Right lobe of liver (tissue), 6 donors: ENCODE data around the gene FAM76B. TPM values are rescaled to one million over a fixed set of nuclear protein-coding genes. Genes with fewer than 3 reads are reported as not detected.

Experiments
- ATAC-seq, 4 donors: fragments of 200-7000 bp; cut with Tn5 transposase; one replicate each; pipeline ENCODE4 v1.9.1; 2020; ENCODE audit warnings: mild to moderate bottlenecking in 4 of 4, moderate library complexity in 4 of 4
- DNase-seq, 3 donors: peaks; one replicate each; pipeline ENCODE4 v3.0.0-alpha.2; 2020
- H3K27ac ChIP-seq, 3 donors: fragments of 200-600 bp; one replicate each; pipeline ENCODE4 v1.8.0; 2022
- H3K27me3 ChIP-seq, 2 donors: fragments of 200-600 bp; one replicate each; pipeline ENCODE4 v1.8.0; 2022
- H3K36me3 ChIP-seq, 4 donors: fragments of 200-600 bp; sonication (generic) in 1 of 4; one replicate each; pipeline versions ENCODE4 v1.5.1 to v1.8.0; 2017 to 2022; ENCODE audit warnings: control low read depth in 1 of 4
- H3K4me1 ChIP-seq, 4 donors: fragments of 200-600 bp; sonication (generic) in 1 of 4; one replicate each; pipeline versions ENCODE4 v1.5.1 to v1.8.0; 2017 to 2022; ENCODE audit warnings: control low read depth in 1 of 4
- H3K4me3 ChIP-seq, 3 donors: fragments of 200-600 bp; one replicate each; pipeline ENCODE4 v1.8.0; 2022
- H3K9me3 ChIP-seq, 4 donors: fragments of 200-600 bp; sonication (generic) in 1 of 4; one replicate each; pipeline versions ENCODE4 v1.5.1 to v1.8.0; 2017 to 2022; ENCODE audit warnings: control low read depth in 1 of 4
- POLR2A ChIP-seq: fragments of 450-650 bp; IDR thresholded peaks from one replicate; pipeline ENCODE4 v1.6.1; 2017; ENCODE audit warnings: antibody characterized with exemption, mild to moderate bottlenecking
- WGBS: methylation state at CpG from one replicate; pipeline ENCODE4 v1.1.6; 2018; ENCODE audit warnings: low coverage, low lambda C conversion rate; ENCODE audit not compliant: insufficient coverage; ENCODE audit errors: missing lambda C conversion rate; 5-methylcytosine and 5-hydroxymethylcytosine counted together
- intact Hi-C, 2 donors: fragments of 100-400 bp; cut with DNase I; formaldehyde crosslinking; loops; one replicate each; pipeline versions ENCODE4 v1.11.2 to v1.14.1; 2022
- long read RNA-seq: library from polyadenylated mRNA; unstranded; transcript quantifications from one replicate; pipeline ENCODE4 v2.0.0, GENCODE V29; 2019
- total RNA-seq, 6 experiments: library from RNA; depleted of rRNA in 2 of 6; stranded (reverse); fragments of >200 nt in 2 of 6; fragmentation: NEBNext Ultra II Directional in 3 of 6; extraction: Animal tissue kit (Norgen Biotek cat#: 25700) in 3 of 6; gene quantifications; one replicate each; pipeline versions ENCODE4 v1.1.0 to v1.2.4, GENCODE V29; 2016 to 2023
- TF ChIP-seq, protein P1 (sequence below), 4 donors: fragments of 200-600 bp in 3 of 4; fragments of 450-650 bp in 1 of 4; IDR thresholded peaks; one replicate each; pipeline versions ENCODE4 v1.5.1 to v1.8.0; 2016 to 2022; ENCODE audit warnings: antibody characterized with exemption in 4 of 4, mild to moderate bottlenecking in 2 of 4
- donor health status: DM: no; HTN: yes; CAD: no.
- donor health status: DM: no; HTN: no; CAD: no.
- donor health status: DM: no; HTN: no; CAD: no.
- donor health status: DM: no; HTN: yes; CAD: no.
- donor health status: DM: no; HTN: yes; CAD: no.

The FAM76B gene
- 10 to 100 TPM; 12.9 to 28.1 (median 16.6) TPM for total RNA-seq
- long read RNA-seq, partial matches to known transcripts, result 1 of 1 reads
- long read RNA-seq, other reads (novel, unspliced or antisense), result 0 of 1 reads

DNA sequence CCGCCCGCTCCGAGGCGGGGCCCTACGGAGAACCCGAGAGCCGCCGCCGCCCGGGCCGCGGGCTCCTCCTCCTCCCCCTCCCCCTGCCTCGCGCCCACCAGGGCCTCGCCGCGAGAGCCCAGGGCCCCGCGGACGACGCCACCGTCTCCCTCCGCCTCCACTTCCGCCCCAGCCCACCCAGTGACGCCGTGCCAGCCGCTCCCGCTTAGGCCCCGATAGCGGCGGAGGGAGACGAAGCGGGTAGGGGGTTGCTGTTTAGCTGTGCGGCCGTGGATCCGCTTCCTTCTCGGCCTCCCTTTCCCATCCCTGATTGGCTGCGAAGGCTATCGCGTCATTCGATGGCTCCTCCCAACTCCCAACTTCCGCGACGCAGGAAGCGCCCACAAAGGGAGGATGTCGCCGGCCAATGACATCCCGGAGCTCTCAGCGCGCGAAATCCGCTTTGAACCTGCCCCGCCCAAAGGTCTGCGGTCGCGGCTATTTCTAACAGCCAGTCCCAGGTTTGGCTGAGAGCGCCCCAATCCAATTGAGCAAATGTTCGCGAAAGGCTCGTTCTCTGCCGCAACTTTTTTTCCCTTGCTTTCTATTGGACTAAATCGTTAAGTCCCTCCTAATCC, at the start of gene FAM76B:
FAM76B (minus strand) TSS at position 277 of the 617 bp plus-strand sequence. CDS start 304 bp downstream, outside the sequence.
- Histone ChIP-seq H3K4me3 (peak within 1 kb of the TSS; percentile 82 to 90 (median 89)), H3K27ac (peak within 1 kb of the TSS; percentile 96 to 100 (median 99)), H3K4me1 (peaks cover 0 to 19% (median 7%) of the 10 kb centered on the region in 4 donors), H3K9me3 (no peaks in the 10 kb centered on the region), H3K27me3 (no peaks in the 10 kb centered on the region), H3K36me3 (peaks cover 0 to 32% (median 19%) of the 10 kb centered on the region in 4 donors)
- peak; percentile 86 for TF ChIP-seq POLR2A
- TF ChIP-seq, protein P1, sequence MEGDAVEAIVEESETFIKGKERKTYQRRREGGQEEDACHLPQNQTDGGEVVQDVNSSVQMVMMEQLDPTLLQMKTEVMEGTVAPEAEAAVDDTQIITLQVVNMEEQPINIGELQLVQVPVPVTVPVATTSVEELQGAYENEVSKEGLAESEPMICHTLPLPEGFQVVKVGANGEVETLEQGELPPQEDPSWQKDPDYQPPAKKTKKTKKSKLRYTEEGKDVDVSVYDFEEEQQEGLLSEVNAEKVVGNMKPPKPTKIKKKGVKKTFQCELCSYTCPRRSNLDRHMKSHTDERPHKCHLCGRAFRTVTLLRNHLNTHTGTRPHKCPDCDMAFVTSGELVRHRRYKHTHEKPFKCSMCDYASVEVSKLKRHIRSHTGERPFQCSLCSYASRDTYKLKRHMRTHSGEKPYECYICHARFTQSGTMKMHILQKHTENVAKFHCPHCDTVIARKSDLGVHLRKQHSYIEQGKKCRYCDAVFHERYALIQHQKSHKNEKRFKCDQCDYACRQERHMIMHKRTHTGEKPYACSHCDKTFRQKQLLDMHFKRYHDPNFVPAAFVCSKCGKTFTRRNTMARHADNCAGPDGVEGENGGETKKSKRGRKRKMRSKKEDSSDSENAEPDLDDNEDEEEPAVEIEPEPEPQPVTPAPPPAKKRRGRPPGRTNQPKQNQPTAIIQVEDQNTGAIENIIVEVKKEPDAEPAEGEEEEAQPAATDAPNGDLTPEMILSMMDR (IDR thresholded peaks at IDR 0.05), result no peak
- WGBS, result 0% methylated on average over 6 of the region's 62 CpGs
- peak; percentile 81 to 87 (median 82) for ATAC-seq
- peak; percentile 98 to 99 (median 98) for DNase-seq
- intact Hi-C loops, result no loop called here

- H3K36me3 ChIP-seq, result peaks cover 0 to 25% (median 14%) of the 10 kb centered on the region in 4 donors
- no peak for TF ChIP-seq POLR2A
- TF ChIP-seq, protein P1 (IDR thresholded peaks at IDR 0.05), result peak; percentile 78 to 83 (median 80)
- H3K27ac ChIP-seq, result no peak overlapping the region
- WGBS, result 15% methylated on average over 3 of the region's 3 CpGs
- peak in 2 of 3 donors; percentile 35 to 60 for DNase-seq
- H3K4me3 ChIP-seq, result no peak overlapping the region
- H3K9me3 ChIP-seq, result no peaks in the 10 kb centered on the region
- intact Hi-C loops, result no loop called here
- H3K4me1 ChIP-seq, result no peaks in the 10 kb centered on the region
- H3K27me3 ChIP-seq, result no peaks in the 10 kb centered on the region
- ATAC-seq, result peak; percentile 95 to 99 (median 97)
Measured at GRCh38 chr11:95835768-95836488, 46.3 kb upstream of the FAM76B start.

DNA sequence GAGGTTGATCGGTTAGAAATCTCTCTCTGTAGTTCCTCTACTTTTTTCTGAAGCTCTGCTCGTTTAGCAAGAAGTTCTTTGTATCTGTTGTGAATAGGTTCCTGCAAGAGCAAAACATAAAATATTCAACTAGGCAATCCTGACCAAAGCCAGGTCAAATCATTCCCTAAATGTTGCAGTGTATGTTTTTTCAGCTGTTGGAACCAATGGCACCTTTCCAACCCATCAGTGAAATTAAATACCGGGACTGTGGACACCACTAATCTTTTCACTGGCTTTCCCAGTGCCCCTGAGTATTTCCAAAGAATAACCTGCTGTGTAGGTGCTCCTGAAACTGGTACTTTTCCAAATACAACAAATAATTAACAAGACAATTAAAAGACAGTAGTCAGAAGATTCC, 45.8 kb upstream of the FAM76B start:
- Histone ChIP-seq H3K4me3 (no peak overlapping the region), H3K27me3 (no peaks in the 10 kb centered on the region), H3K36me3 (peaks cover 0 to 28% (median 16%) of the 10 kb centered on the region in 4 donors), H3K9me3 (no peaks in the 10 kb centered on the region), H3K4me1 (no peaks in the 10 kb centered on the region), H3K27ac (no peak overlapping the region)
- 41% methylated on average over 3 of the region's 3 CpGs for WGBS
- ATAC-seq, result no peak
- intact Hi-C loops, result no loop called here
- no peak for DNase-seq
- TF ChIP-seq, protein P1 (IDR thresholded peaks at IDR 0.05), result no peak
- TF ChIP-seq POLR2A, result no peak

DNA sequence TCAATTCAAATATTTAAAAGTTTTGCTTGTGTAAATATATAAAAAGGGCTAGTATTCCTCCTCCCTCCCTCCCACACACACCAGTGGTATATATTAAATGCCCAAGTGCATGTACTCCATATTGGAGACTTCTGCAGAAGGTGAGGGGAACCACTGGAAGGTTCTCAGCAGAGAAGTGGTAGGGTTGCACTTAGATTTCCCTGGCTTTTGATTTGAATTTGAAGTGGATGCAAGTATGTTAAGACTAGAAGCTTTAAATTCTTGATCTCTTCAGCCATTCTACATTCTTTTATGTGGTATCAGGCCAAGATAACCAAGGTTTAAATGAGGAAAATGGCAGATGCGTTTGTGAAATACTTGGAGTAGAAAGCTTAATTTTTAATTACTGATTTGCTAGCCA, 43.8 kb upstream of the FAM76B start:
- H3K36me3 ChIP-seq, result peaks cover 0 to 40% (median 16%) of the 10 kb centered on the region in 4 donors
- intact Hi-C loops, result no loop called here
- H3K27me3 ChIP-seq, result no peaks in the 10 kb centered on the region
- H3K9me3 ChIP-seq, result no peaks in the 10 kb centered on the region
- WGBS, result 33% methylated on average over 1 of the region's 1 CpG
- H3K4me3 ChIP-seq, result no peak overlapping the region
- no peaks in the 10 kb centered on the region for H3K4me1 ChIP-seq
- ATAC-seq (no peak), DNase-seq (no peak)
- no peak overlapping the region for H3K27ac ChIP-seq
- no peak for TF ChIP-seq POLR2A
- TF ChIP-seq, protein P1 (IDR thresholded peaks at IDR 0.05), result no peak
